HG02571 (cell line): ENCODE data around the gene PLPP3.
"Not testable (repeated sequence)": the region's sequence is repeated elsewhere in the genome, so short reads cannot be mapped to it uniquely, and the experiment has no call there.

Source experiments
- ATAC-seq: cut with Tn5 transposase; IDR thresholded peaks from one replicate; pipeline ENCODE4 v1.9.1; 2021; ENCODE audit warnings: mild to moderate bottlenecking, moderate library complexity; ENCODE audit not compliant: unreplicated experiment

The PLPP3 gene

DNA sequence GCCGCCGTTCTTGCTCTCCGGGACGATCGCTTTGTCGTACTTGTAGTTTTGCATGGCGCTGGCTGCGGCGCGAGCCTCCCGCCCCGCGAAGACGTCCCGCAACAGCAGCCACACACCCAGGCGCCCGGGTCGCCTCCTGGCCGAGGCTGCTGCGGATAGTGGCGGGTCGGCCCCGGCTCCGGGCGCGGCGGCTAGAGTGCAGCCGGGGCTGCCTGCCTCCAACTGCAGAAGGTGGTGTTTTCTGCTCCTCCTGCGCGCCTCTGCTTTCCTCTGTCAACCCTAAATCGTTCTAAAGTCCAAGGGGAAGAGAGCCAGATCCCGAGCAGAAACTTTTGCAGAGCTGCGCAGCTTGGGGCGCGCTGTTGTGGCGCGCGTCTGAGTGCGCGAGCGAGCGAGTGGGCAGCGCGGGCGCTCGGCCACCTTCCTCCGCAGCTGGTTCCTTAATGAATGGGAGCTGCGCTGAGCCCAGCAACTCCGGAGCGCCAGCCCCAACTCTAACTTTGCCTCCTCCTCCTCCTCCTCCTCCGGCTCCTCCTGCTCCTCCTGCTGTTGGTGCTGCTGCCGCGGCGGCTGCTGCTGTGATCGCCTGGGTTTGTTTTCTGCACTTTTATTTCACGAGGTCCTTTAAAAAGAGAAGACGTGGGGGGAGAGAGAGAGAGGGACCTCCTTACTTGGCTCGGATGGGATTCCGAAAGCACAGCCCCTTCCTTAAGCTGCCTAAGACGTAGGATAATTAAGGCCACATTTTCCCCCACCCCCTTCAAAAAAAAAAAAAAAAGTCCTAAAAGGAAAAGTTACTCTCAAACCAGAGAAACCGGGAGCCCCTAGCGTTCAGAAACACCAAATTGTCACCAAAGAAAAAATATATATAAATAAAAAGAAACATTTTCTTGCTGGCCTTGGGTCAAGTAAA, at the start of gene PLPP3:
Gene PLPP3, minus strand, starts transcription at position 601 of the 913 bp plus-strand sequence. Its CDS starts 547 bp downstream, at position 54.
- ATAC-seq, result no peak

DNA sequence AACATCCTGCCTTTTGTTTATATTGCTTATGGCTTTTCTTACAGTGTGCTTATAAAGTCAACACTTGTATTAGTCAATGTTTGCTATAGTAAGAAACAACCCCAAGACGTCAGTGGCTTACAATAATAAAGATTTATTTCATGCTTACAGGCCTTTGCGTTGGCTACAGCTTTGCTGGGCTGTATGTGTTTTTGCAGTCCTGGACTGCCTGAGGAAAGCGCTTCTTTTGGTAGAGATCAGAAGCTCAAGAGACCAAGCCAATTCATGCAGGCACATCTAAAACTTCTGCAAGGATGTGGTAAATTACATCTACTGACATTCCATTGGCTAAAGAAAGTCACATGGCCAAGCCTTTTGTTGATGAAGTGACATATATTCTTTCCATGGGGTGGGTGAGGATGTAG, 48.3 kb upstream of the PLPP3 start:
- no peak for ATAC-seq

DNA sequence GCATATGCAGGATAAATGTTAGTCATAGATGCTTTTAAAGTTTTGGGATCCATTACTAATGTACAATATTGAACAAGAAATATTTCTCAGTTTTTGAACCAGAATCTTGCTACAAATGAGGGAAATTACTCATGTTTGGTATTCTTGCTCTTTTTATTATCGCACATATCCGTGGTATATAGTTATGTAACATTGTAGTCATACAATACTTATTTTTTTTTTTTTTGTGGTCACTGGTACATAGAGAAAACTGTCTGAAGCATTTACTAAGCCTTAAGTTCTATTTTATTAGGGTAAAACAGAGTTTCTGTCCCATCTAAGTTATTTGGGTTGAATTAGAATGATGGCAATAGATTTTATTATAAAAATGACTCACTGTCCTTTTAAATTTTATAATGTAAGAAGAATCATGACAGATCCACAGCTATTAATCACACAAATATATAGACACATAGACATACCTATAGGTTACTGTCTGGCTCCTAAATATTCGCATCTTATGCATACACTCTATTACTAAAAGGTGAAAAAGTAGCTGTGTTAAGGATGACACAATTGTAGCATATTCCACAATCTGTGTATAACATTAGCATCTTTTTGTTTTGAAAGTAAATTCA, 47.8 kb upstream of the PLPP3 start:
- ATAC-seq, result no peak

DNA sequence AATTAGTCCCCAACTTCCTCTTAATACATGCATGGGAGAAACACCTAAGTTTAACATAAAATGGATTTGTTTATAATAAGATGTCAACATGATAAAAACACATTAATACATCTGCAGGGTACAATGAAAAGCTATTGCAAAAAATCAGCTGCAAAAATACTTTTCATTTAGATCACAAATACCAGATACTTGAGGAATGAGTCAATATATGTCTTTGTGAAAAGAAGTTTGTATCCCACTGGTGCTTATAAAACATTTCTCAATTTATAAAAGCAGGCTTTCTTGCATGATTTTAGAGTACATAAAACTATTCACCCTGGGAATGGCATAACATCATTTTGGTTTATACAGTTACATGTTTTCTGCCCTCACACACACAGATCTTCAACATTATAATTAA, 47.2 kb upstream of the PLPP3 start:
- no peak for ATAC-seq

DNA sequence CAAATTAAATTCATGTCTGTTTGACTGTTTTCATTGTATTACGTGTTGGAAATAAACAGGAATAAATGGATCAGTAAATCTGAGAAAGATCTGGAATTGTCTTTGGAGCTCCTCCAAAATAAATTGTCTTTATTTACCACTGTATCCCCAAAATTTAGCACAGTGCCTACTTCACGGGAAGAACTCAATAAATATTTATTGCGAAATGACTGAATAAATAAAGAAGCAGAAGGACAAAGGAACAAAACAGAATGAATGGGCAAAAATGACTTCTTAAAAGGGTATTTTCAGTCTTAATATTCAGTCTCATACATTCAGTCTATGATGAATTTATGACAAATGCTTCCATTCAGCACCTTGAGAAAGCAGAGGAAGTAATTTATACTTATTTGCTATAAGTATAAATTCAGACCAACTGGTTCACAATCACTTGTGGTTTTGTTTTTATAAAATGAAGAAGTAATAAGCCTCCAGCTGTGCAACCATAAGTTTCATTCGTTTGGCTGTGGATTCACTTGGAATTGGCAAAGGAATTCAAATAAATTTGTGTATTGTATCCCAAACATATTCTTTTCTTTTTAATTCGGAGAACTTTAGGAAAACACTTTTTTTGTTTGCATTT, 46.6 kb upstream of the PLPP3 start:
- no peak for ATAC-seq

DNA sequence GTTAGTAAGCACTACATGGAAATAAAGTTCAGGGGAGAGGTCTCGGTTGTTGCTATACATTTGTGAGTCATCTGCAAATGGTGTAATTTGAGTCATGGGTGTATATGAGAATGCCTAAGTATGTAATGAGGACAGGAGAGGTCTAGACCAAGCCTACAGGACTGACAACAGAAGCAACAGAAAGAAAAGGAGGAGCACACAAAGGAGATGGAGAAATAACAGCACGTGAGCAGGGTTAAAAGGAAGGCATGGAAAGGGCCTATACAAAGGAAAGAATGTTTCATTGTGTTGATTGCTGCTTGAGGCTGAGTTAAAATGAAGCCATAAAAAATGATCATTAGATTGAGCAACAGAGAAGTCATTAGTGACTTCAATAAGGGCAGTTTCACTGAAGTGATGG, 37.8 kb upstream of the PLPP3 start:
- no peak for ATAC-seq

DNA sequence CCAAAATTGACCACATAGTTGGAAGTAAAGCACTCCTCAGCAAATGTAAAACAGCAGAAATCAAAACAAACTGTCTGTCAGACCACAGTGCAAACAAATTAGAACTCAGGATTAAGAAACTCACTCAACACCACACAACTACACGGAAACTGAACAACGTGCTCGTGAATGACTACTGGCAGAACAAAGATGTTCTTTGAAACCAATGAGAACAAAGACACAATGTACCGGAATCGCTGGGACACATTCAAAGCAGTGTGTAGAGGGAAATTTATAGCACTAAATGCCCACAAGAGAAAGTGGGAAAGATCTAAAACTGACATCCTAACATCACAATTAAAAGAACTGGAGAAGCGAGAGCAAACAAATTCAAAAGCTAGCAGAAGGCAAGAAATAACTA, 31.4 kb upstream of the PLPP3 start:
- not testable (repeated sequence) for ATAC-seq

DNA sequence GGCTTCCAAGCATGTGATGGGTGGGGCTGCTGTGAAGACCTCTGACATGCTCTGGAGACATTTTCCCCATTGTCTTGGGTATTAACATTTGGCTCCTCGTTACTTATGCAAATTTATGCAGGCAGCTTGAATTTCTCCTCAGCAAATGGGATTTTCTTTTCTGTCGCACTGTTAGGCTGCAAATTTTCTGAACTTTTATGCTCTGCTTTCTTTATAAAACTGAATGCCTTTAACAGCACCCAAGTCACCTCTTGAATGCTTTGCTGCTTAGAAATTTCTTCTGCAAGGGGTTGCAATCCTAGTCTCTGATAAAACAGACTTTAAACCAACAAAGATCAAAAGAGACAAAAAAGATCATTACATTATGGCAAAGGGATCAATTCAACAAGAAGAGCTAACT, 30.7 kb upstream of the PLPP3 start:
- ATAC-seq, result not testable (repeated sequence)

DNA sequence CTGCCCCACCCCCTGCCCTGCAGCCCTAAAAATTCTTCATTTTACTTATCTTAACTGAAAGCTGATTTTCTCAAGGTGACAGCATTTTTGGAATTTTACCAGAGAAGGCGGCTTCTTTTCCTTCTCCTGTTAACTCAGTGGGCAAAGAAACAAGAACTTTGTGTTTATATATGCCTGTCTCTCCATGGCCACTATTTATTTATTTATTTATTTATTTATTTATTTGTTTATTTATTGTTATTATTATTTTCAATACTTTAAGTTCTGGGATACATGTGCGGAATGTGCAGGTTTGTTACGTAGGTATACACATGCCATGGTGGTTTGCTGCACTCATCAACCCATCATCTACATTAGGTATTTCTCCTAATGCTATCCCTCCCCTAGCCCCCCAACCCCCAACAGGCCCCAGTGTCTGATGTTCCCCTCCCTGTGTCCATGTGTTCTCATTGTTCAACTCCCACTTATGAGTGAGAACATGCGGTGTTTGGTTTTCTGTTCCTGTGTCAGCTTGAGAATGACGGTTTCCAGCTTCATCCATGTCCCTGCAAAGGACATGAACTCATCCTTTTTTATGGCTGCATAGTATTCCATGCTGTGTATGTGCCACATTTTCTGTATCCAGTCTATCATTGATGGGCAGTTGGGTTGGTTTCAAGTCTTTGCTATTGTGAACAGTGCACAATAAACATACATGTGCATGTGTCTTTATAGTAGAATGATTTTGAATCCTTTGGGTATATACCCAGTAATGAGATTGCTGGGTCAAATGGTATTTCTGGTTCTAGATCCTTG, 16.2 kb upstream of the PLPP3 start:
- ATAC-seq, result not testable (repeated sequence)

DNA sequence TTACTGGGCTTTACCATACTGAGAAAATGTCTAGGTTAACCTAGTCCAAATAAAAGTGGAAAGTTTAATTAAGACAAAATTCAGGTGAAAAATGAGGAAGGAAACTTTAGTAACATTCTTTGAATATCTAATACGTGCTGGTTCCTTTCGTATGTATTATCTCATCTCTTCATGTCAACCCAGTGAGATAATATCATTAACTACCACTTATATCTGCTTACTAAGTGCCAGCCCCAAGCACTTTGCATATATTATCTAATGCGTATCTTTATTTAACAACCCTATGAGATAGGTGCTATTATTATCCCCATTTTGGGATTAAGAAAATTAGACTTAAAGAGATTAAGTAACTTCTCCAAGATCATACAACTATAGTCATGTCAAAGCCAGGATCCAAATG, 12.5 kb upstream of the PLPP3 start:
- ATAC-seq, result no peak

DNA sequence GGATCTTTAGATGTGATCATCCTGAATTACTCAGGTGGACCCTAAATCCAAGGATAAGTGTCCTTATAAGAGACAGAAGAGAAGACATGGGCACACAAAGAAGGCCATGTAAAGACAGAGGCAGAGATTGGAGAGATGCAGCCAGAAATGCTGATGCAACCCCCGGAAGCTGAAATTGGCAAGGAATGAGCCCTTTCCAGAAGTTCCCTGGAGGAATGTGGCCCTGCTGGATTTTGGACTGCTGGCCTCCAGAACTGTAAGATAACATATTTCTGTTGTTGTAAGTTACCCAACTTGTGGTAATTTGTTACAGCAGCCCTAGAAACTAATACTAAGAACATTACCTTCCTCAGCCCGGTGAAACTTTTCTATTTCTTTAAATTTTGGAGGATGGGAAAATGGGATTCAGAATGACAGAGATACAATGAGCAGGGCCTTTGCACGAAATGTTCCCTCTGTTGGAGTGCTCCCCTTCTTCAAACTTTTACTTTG, 11.2 kb upstream of the PLPP3 start:
- ATAC-seq, result no peak

DNA sequence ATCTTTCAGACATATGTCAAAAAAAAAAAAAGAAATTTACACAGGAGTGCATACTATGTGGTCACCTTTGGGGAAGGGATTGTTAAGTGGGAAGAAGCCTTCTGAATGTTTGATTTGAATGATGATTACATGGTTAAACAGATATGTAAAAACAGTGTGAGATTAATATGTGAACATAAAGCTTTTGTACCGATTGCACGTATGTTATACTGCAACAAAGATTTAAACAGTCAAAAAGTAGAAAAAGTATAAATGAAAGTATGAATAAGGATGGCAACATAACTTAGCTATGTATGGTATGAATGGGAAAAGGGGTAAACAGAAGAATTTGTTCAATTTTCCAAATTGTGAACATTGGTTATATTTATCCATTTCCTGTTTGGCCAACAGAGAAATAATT, 10.0 kb upstream of the PLPP3 start:
- no peak for ATAC-seq

DNA sequence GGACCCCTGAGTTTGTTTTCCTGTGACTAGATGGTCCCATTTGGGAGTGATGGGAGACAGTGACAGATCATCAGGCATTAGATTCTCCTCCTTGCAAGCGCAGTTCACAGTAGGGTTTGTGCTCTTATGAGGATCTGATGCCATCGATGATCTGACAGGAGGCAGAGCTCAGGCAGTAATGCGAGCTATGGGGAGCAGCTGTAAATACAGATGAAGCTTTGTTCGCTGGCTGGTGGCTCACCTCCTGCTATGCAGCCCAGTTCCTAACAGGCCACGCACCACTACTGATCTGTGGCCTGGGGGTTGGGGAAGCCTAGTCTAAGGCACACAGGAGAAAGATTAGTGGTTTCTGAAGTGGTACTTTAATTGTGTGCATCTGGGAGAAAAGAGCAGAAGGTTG, 7.1 kb upstream of the PLPP3 start:
- no peak for ATAC-seq

DNA sequence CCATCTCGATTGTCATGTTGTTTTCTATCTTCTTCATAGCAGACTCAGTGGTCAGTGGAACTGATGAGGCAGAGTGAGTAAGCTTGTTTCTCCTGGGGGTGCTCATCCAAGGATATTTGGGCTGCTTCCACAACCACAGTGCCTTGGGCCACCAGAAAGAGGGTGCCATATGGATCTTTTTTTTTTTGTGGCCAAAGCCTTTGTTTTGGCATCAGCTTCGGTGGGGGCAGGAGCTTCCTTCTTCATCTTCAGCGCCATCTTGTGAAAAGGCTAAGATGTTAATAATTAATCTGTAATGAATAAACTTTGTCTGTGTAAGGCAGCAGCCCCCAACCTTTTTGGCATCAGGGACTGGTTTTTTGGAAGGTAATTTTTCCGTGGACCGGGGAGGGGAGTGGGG, 6.6 kb upstream of the PLPP3 start:
- no peak for ATAC-seq

DNA sequence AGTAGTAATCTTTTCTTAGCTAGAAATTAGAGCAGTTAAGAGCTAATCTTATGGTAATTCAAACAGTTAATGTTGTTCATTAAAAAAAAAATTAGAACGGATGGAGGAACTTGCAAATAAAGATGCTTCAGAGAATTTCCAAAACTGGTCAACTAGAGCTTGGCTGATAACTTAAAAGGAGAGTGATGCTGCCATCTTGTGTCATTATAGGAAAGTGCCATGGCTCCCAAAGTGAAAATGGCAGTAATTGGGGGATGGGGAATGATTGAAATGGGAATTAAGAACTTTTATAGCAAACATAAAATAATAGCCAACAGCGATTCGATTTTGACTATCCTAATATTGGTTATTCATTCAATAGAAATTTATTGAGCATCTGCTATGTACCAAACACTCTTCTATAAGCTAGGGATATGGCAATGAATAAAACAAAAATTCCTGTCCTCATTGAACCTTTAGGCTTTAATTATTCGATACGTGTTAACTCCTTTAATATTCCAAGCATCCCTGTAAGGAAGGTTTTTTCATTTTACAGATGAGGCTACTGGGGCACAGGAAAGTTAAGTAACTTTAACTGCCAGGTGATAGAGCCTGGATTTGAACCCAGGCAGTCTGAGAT, 5.7 kb upstream of the PLPP3 start:
- no peak for ATAC-seq

DNA sequence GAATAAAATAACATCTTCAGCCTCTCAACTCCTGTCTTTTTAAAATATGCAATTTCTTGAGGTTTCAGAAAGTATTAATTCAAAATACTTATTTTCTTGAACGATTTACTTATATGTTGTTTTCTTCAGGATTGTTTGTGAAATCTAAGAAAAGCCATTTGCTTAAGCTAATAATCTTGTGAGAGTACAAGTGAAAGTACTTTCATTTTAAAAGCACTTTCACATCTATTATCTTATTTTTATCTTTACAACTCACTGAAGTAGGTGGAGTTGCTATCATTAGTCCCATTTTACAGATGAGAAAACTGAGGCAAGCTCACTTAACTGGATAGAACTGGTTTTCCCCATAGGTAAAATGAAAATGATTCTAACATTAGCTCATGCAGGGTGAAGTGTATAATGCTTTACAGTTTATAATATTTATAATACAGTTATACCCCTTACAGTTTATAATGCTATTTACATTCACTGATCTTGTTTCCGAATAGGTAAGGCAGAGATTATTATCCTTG, 4.7 kb upstream of the PLPP3 start:
- no peak for ATAC-seq

DNA sequence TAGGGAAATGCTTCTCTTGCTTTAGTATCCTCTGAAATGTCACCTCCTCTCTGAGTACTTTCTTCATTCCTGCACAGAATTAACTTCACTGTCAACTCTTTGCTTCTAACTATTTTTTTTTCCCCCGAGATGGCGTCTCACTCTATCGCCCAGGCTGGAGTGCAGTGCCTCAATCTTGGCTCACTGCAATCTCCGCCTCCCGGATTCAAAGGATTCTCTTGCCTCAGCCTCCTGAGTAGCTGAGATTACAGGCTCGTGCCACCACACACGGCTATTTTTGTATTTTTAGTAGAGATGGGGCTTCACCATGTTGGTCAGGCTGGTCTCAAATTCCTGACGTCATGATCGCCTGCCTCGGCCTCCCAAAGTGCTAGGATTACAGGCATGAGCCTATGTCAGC, 1.4 kb upstream of the PLPP3 start:
- ATAC-seq, result no peak

DNA sequence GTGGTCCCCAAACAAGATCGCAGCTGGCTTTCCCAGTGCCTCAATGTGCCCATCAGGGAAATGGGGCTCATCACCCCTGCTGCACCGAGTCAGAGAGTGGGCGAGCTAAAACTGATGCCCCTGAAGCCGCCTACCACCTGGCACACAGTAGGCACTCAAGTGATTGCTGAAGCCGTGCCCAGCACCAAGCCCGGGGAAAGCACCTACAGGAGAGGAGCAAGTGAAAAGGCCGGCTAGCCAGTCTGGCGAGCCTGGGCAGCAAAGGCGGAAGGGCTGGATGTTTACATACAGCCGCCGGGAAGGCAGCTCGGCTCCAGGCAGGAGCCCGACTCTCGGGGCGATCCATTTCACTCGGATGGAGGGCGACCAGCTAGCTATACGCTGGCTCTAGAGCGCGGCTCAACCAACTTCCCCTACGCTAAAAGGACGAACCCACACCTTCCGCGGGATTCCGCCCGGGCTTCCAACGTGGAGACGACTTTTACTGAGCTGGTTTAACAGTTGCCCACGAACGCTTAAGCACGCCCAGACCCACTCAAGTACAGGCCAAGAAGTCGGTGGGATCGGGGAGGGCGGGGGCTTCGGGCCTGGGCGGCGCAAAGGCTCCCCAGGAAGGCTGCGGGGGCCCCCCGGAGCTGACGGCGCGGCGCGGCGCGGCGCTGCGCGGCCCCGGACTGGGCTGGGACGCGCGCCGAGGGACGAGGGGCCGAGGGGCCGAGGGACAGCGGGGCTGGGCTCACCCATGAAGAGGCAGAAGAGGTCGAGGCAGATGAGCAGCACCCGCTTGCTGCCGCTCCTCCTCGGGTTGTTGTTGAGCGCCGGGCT, 1.0 kb downstream of the PLPP3 start:
- ATAC-seq, result no peak

DNA sequence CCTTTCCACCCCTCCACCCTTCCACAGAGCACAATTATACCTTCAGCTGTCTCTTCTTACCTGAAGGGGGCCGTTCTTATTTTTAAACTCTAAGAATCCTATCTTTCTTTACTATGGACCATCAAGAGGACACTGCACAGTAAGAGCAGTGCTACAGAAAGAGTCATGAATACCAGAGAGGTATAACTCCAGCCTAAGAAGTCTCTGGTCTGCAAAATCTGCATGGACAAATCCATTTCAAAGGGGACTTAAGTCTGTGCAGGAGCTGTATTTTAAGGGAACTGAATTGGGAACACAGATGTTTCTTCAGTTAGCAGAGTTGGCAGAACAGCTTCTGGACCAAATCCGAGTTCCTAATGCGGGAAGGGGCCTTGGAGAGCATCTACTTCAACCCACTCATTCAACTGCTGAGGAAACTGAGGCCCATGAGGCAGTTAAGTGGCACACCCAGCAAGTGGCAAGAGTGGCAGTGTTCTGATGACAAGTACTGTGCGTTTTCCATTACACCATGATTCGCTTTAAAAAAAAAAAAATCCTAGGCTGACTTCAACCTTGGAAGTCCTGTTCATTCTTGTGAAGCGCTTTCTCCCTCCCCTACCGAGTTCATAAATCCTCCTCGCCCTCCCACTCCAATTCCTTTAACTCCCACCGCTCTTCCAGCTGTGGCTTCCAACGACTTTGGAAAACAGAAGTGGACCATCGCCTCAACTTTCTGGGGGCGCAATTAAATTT, 1.8 kb downstream of the PLPP3 start:
- ATAC-seq, result no peak
